GM18520 (cell line): Measurements from ENCODE around the gene AGTRAP.

Experiments used
- ATAC-seq: cut with Tn5 transposase; IDR thresholded peaks from one replicate; pipeline ENCODE4 v1.9.1; 2021; ENCODE audit not compliant: unreplicated experiment

AGTRAP gene

GRCh38 chr1:11731691-11732283, 4.1 kb upstream of the AGTRAP start:
- no peak for ATAC-seq

GRCh38 chr1:11733306-11733705, 2.6 kb upstream of the AGTRAP start:
- ATAC-seq, result no peak

GRCh38 chr1:11735531-11735853, 444 bp upstream of the AGTRAP start:
- ATAC-seq, result no peak

DNA sequence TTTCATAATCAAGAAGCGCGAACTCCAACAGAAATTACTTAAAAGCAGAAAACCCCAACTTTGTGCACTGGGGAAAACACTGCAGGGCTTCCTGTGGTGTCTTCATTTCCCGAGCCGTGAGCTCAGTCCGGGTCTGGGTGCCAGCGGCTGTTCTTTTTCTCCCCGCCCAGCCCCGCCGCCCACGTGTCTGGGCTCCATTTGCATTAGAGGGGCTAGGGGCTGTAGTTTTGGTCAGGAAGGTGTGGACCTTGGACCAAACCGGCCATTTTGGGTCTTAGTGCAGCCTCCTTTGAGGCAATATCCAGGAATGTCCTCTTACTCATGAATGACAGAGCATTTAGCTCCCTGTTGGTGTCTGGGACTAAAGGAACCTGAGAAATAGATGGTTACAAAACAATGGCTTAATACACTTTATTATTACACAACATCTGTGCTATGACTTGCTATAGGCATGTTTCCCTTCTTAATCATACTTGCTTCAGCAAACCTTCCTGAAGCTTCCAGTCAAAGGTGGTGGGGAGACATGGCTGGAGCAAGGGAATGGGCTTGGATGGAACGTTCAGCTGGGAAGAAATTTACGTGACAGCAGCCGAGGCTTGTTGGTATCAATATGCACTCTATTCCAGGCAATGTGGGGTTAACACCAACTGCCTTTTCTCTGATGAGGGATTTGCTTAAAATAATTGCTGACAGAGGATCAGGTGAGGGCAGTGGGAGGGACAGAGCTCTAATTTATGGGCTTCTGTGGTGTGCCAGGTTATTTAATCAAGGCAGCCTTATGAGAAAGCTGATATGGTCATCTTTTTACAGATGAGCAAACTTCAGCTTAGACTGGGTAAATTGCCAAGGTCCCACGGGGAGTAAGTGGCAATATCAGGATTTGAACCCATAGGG, 1.1 kb downstream of the AGTRAP start:
- ATAC-seq, result no peak

DNA sequence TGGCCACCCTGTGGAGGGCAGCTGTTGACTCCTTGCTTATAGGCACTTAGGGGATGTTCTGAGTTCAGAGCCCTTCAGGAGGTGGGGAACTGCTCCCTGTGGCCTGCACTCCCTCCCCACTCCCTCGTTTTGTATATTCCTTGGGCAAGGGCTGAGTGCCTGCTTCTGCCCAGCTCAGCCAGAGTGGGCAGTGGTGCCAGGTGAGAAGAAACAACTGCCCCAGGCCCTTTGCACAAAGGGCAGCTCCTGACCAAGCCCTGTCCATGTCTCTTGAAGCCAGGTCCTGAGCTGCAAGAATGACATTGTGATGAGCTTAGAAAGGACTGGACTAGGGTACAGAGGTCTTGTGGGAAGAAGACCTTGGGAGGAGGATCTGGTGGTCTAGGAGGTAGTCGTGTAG, 2.2 kb downstream of the AGTRAP start:
- ATAC-seq, result no peak

- no peak for ATAC-seq
Measured at GRCh38 chr1:11738783-11739182, 2.8 kb downstream of the AGTRAP start.

DNA sequence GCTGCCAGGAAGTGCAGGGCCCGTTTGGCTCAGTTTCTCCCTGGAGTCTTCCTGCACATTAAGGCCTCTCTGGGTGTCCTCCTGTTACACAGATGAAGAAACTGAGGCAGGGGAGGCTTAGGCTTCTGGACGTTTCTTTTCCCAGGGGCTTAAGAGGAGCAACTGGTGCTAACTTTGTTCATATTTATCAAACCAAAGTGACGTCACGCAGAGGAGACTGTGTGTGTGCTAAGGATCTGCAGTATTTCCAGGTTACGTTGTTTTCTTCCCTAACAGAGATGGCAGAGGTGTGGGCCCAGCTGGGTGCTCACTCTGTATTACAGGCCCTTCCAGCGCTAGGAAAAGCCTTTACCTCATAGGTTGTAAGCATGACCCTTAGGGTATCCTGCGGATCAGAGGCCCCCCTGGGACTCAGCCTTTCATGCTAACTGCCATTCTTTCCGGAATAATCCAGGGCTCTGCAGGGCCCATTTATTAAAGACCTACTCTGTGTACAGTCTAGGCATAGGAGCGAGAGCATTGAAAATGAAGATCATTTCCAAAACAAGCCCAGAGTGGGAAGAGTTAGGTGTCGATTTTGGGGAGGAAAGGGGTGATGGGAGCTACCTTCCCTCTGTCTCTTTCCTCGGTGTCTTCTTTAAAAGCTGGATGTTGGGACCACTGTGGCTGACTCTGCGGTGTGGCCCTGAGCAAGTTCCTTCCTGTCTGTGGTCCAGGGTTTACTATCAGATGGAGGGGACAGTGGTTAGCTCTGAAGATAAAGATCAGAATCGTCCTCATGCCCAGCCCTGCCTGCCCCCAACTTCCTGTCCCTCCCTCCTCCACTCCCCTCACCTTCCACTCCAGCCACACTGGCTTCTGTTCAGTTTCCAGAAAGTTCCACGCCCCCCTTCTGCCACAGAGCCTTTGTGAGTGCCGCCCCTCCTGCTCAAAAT, 4.6 kb downstream of the AGTRAP start:
- ATAC-seq, result no peak

DNA sequence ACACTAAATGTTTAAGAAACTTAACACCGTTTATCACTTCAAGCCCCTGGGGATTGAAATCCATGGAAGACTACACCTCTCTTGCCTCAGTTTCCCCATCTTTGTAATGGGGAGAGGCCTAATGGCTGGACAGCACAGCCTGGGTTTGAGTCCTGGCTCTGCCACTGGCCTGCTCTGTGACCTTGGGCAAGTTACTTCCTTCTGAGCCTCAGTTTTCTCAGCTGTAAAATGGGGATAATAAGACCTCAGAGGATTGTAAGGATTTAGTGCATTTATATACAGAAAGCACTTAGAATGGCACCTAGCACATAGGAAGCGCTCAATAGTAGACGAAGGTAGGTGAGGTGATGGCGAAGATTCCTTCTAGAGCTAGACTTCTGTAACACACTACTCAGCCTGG, 5.5 kb downstream of the AGTRAP start:
- no peak for ATAC-seq

DNA sequence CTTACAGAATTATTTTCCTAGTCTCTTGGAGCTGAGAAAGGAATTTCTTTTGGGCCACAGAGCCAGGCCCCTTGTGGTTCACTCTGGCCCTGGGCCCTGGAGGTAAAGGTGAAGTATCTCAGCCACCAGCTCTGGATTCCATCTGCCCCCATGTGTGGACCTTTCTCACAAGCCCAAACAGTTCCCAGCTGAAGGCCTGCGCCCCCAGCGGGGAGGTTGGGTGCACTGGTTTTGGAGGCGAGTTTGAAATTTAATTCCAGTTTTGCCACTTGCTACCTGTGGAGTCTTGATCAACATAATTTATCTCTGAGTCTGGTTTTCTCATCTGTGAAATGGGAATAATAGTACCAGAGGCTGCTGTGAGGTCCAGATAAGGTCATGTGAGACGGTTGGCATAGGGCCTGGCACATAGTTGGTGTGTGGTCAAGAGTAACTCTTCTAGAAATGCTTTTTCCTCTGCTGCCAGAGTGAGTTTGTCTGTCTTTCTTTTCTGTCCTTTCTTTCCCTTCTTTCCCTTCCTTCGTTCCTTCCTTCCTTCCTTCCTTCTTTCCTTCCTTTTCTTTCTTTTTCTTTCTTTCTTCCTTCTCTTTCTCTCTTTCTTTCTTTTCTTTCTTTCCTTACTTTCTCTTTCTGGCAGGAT, 6.1 kb downstream of the AGTRAP start:
- no peak for ATAC-seq

DNA sequence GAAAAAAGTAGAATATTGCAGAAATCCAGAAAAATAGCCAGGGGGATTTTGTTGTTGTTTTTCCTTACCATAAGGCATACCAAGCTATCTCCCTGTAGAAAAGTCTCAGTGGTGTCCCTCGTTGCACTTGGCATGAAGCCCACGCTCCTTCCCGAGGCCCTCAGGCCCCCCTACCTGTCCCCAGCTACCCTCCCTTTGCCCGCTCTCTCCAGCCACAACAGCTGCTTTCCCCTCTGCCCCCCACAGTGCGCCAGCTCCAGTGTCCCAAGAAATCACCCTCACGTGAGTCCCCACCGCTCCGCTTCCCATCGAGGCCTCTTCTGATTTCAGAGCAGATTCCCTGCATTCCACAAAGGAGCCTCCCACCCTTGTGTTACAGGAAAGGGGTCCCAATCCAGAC, 8.4 kb downstream of the AGTRAP start:
- no peak for ATAC-seq

GRCh38 chr1:11746092-11746491, 10.2 kb downstream of the AGTRAP start:
- ATAC-seq, result no peak

DNA sequence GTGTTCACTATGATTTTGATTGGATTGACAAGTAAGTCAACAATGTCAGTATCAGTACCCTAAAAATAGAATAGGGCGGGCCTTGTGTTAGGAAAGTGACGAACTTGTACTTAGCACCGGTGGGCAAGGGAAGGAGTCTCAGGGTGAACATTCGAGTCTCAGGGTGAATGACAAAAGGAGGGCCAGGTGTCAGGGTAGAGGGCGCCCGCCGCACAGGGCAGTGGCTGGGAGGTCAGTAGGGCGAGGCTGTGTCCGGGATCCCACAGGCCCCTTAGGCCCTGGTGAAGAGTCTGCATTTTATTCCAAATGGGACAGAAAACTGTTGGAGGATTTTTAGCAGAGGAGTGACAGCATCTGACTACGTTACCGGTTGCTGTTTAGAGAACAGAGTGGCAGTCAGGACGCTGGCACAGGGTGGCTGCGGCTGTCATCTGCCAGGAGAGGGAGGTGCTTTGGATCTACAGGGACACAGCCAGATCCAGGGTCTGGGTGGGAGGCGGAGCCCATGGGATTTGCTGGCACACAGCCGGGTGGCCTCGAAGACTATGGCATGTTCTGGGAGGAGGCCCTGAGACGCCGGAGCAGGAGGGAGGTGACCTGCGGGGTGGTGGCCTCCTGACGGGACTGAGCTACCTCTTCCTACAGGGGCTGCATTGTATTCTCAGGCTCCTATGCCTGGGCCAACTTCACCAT, 11.0 kb downstream of the AGTRAP start:
- no peak for ATAC-seq

GRCh38 chr1:11748294-11749202, 12.6 kb downstream of the AGTRAP start:
- no peak for ATAC-seq

DNA sequence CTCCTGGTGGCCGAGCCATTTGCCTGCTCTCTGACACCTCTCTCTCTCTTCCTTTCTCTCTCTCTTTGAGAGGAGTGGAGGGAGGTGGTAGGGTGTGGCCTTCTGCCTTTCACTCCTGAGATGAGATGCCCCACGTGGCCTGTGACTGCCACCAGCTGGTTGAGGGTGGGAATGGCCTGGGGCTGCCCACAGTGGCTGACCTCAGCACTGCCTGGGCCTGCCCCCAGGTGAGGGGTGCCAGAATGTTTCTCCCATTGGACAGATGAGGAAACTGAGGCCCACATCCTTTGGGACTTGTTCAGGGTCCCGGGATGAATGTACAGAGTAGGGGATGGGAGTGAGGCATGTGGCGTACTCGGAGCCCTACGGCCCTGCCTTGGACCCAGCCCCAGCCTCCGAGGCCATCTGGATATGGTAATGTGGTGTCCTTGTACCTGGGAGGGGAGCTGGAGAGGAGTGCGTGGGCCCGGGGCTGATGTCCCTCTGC, 13.3 kb downstream of the AGTRAP start:
- ATAC-seq, result no peak

DNA sequence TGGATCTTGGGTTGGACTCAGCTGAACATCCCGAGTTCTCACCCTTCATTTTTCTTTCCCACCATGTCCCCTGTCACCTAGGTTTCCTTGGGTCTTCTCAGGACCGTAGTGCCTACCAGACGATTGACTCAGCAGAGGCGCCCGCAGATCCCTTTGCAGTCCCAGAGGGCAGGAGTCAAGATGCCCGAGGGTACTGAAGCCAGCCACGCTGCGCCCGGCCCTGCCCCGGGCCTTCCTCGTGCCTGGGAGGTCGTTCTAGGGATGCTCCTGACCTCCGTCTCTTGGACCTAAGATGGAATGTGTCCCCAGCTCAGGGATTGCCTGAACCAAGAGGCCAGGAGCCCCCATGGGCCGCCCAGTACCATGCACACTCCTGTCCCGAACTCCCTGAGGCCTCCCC, 14.1 kb downstream of the AGTRAP start:
- ATAC-seq, result no peak

- ATAC-seq, result no peak
Measured at GRCh38 chr1:11751087-11751486, 15.2 kb downstream of the AGTRAP start.

GRCh38 chr1:11752359-11753088, 16.6 kb downstream of the AGTRAP start:
- ATAC-seq, result no peak

DNA sequence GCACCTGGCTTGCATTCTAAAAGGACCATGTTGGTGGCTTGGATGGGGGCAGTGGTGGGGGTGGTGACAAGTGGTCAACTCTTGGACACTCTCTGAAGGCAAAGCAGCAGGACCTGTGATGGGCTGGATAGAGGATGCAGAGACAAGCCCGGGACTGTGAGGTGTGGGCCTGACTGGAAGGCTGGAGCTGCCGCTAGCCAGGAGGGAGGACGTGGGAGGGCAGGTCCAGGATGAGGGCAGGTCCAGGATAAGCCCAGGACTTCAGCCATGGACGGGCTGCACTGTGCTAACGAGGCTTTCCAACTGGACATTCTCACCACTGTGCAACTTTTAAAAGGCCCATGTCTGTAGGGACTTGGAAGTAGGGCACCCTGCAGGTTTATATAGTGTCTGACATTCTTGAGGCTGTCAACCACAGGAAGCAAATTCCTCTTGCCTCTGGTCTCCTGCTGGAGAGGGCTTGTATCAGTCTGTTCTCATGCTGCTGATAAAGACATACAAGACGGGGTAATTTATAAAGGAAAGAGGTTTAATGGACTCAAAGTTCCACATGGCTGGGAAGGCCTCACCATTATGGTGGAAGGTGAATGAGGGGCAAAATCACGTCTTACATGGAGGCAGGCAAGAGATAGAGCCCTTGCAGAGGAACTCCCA, 17.7 kb downstream of the AGTRAP start:
- ATAC-seq, result no peak
